NCI-H1105 treated with DMSO at 0.1 percent for 48 hours (cell line): ENCODE measurements around the gene SSMEM1.
"Not testable (repeated sequence)": the region's sequence is repeated elsewhere in the genome, so short reads cannot be mapped to it uniquely, and the experiment has no call there.

Experiments used
- DNase-seq: peaks from one replicate; lab custom pipeline; 2025; lab: John Stamatoyannopoulos, UW

The SSMEM1 gene

DNA sequence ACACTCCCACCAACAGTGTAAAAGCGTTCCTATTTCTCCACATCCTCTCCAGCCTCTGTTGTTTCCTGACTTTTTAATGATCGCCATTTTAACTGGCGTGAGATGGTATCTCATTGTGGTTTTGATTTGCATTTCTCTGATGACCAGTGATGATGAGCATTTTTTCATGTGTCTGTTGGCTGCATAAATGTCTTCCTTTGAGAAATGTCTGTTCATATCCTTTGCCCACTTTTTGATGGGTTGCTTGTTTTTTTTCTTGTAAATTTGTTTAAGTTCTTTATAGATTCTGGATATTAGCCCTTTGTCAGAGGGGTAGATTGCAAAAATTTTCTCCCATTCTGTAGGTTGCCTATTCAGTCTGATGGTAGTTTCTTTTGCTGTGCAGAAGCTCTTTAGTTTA, 42.0 kb downstream of the SSMEM1 start:
- DNase-seq: not testable (repeated sequence)

DNA sequence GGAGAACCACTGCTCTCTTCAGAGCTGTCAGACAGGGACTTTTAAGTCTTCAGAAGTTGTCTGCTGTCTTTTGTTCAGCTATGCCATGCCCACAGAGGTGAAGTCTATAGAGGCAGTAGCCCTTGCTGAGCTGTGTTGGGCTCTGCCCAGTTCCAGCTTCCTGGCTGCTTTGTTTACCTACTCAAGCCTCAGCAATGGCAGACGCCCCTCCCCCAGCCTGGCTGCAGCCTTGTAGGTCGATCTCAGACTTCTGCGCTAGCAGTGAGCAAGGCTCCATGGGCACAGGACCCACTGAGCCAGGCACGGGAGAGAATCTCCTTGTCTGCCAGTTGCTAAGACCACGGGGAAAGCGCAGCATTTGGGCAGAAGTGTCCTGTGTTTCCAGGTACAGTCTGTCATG, 46.9 kb downstream of the SSMEM1 start:
- DNase-seq: no peak

GRCh38 chr7:130256704-130257103, 49.0 kb downstream of the SSMEM1 start:
- no peak for DNase-seq

DNA sequence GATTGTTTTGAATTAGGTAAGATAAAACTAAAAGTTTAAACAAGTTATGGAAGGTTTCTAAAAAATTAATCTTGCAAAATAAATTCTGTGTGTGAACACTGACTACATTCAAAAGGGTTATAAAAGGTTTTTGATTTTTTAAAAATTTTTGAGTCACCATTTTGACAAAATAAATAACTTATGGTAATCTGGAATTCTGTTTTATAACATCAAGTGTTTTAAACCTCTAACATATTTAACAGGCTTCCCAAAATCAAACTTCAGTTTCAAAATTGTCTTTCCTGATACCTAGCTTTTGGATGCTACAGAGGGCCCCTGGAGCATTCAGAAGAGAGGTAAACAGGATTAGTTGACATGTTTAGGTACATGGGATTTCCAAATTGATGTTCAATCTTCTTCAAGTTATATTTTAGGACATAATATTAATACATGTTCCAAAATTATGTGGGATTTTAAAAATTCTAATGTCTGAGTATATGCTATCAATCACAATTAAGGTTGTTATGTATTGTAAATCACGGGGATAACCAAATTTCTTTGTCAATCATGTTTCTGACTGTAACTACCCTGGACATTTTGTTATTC, 50.9 kb downstream of the SSMEM1 start:
- DNase-seq: no peak

- DNase-seq: no peak
These were observed 54.8 kb downstream of the SSMEM1 start for GRCh38 chr7:130262448-130262847.

DNA sequence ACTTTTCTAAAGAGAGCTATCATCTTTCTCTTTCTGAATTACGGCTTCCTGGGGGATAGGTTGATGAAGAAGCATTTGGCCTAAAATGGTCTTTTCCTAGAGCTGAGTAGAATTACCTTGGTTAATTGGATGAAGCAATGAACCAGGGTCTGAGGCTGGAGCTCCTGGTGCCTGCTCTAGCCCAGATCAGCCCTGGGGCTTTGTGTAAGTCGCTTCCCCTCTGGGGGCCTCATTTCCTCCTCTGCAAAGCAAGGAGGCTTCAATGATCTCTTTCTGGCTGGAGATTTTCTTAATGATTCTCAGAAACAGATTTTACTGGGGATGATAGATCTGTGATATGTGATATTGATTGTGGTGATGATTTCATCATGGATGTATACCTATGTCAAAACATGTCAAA, 55.5 kb downstream of the SSMEM1 start:
- no peak for DNase-seq
